H9 (cell line): ENCODE data around the gene TEX2. TPM values are rescaled to one million over a fixed set of nuclear protein-coding genes. Genes with fewer than 3 reads are reported as not detected.

Source experiments
- DNase-seq: peaks from one replicate; pipeline ENCODE4 v3.0.0-alpha.2; 2017
- H2AFZ ChIP-seq: one replicate; pipeline ENCODE4 v1.6.1; 2013; ENCODE audit warnings: mild to moderate bottlenecking, low read length, control low read depth, moderate library complexity
- H2AK5ac ChIP-seq: 2 replicates; pipeline ENCODE4 v1.6.1; 2013; ENCODE audit warnings: low read length, control low read depth, mixed read lengths; ENCODE audit not compliant: insufficient read length
- H2BK120ac ChIP-seq: one replicate; pipeline ENCODE4 v1.6.1; 2013; ENCODE audit warnings: low read depth, mild to moderate bottlenecking, low read length, control low read depth, inconsistent platforms; ENCODE audit not compliant: poor library complexity, severe bottlenecking
- H2BK12ac ChIP-seq: 2 replicates; pipeline ENCODE4 v1.6.1; 2013; ENCODE audit warnings: low read length, control low read depth, mixed read lengths, low read depth; ENCODE audit not compliant: insufficient read length
- H2BK15ac ChIP-seq: 2 replicates; pipeline ENCODE4 v1.6.1; 2013; ENCODE audit warnings: low read depth, low read length, control low read depth
- H2BK20ac ChIP-seq: one replicate; pipeline ENCODE4 v1.6.1; 2013; ENCODE audit warnings: low read depth, mild to moderate bottlenecking, low read length, control low read depth, inconsistent platforms; ENCODE audit not compliant: poor library complexity, severe bottlenecking
- H2BK5ac ChIP-seq: 2 replicates; pipeline ENCODE4 v1.6.1; 2013; ENCODE audit warnings: low read length, control low read depth, mixed read lengths; ENCODE audit not compliant: insufficient read length
- H3K14ac ChIP-seq: 2 replicates; pipeline ENCODE4 v1.6.1; 2013; ENCODE audit warnings: low read length, control low read depth; ENCODE audit not compliant: insufficient read depth
- H3K18ac ChIP-seq: 2 replicates; pipeline ENCODE4 v1.6.1; 2013; ENCODE audit warnings: low read depth, mild to moderate bottlenecking, mixed read lengths, low read length, control low read depth; ENCODE audit not compliant: insufficient read length
- H3K23ac ChIP-seq: 2 replicates; pipeline ENCODE4 v1.6.1; 2013; ENCODE audit warnings: low read length, control low read depth, mixed read lengths, low read depth; ENCODE audit not compliant: insufficient read length
- H3K23me2 ChIP-seq: 2 replicates; pipeline ENCODE4 v1.6.1; 2013; ENCODE audit warnings: low read depth, mild to moderate bottlenecking, mixed read lengths, low read length, control low read depth; ENCODE audit not compliant: insufficient read length, poor library complexity, severe bottlenecking
- H3K27ac ChIP-seq: 2 replicates; pipeline ENCODE4 v1.5.1; 2013; ENCODE audit warnings: low read length, control low read depth, mixed read lengths, low read depth; ENCODE audit not compliant: insufficient read length
- H3K27me3 ChIP-seq: 2 replicates; pipeline ENCODE4 v1.6.1; 2013; ENCODE audit warnings: low read length, control low read depth, inconsistent platforms; ENCODE audit not compliant: insufficient read depth
- H3K4ac ChIP-seq: 2 replicates; pipeline ENCODE4 v1.6.1; 2013; ENCODE audit warnings: low read depth, mild to moderate bottlenecking, control low read depth, inconsistent platforms, low read length, moderate library complexity
- H3K4me1 ChIP-seq: 2 replicates; pipeline ENCODE4 v1.6.1; 2013; ENCODE audit warnings: low read length, control low read depth, inconsistent platforms; ENCODE audit not compliant: insufficient read depth
- H3K4me2 ChIP-seq: 2 replicates; pipeline ENCODE4 v1.6.1; 2013; ENCODE audit warnings: low read length, control low read depth, mixed read lengths; ENCODE audit not compliant: insufficient read length, insufficient read depth
- H3K56ac ChIP-seq: 2 replicates; pipeline ENCODE4 v1.6.1; 2013; ENCODE audit warnings: low read depth, mild to moderate bottlenecking, mixed read lengths, low read length, control low read depth; ENCODE audit not compliant: insufficient read length
- H3K79me1 ChIP-seq: 2 replicates; pipeline ENCODE4 v1.6.1; 2013; ENCODE audit warnings: low read depth, mild to moderate bottlenecking, moderate library complexity, low read length, control low read depth, inconsistent platforms; ENCODE audit not compliant: insufficient read depth, poor library complexity, severe bottlenecking
- H3K79me2 ChIP-seq: 2 replicates; pipeline ENCODE4 v1.6.1; 2013; ENCODE audit warnings: low read length, control low read depth, inconsistent platforms; ENCODE audit not compliant: insufficient read depth
- H3K9ac ChIP-seq: 2 replicates; pipeline ENCODE4 v1.6.1; 2013; ENCODE audit warnings: low read length, control low read depth, mixed read lengths; ENCODE audit not compliant: insufficient read length; ENCODE audit errors: extremely low read depth
- H3K9me3 ChIP-seq: one replicate; pipeline ENCODE4 v1.6.1; 2013; ENCODE audit warnings: low read depth, low read length, inconsistent platforms; ENCODE audit not compliant: control insufficient read depth
- H3T11ph ChIP-seq: one replicate; pipeline ENCODE4 v1.6.1; 2013; ENCODE audit warnings: mild to moderate bottlenecking, low read length, control low read depth, inconsistent platforms
- H4K20me1 ChIP-seq: one replicate; pipeline ENCODE4 v1.6.1; 2013; ENCODE audit not compliant: control insufficient read depth, insufficient read length, insufficient read depth
- H4K5ac ChIP-seq: 2 replicates; pipeline ENCODE4 v1.6.1; 2013; ENCODE audit warnings: low read depth, mild to moderate bottlenecking, mixed read lengths, low read length, control low read depth; ENCODE audit not compliant: insufficient read length
- H4K8ac ChIP-seq: replicated peaks from 2 replicates; pipeline ENCODE4 v1.6.1; 2013; ENCODE audit warnings: low read length, control low read depth, mixed read lengths, low read depth; ENCODE audit not compliant: insufficient read length
- H4K91ac ChIP-seq: 2 replicates; pipeline ENCODE4 v1.6.1; 2013; ENCODE audit warnings: low read depth, mild to moderate bottlenecking, moderate library complexity, mixed read lengths, low read length, control low read depth; ENCODE audit not compliant: insufficient read length
- H3K27ac Mint-ChIP-seq, 3 experiments: 2 replicates in 2 of 3; 3 replicates in 1 of 3; pipeline ENCODE4 v1.8.0; 2020 to 2021; ENCODE audit warnings: mixed read lengths in 3 of 3, mild to moderate bottlenecking in 1 of 3, moderate library complexity in 1 of 3
- H3K27me3 Mint-ChIP-seq: 2 replicates; pipeline ENCODE4 v1.8.0; 2021; ENCODE audit warnings: low read depth, mild to moderate bottlenecking, moderate library complexity, mixed read lengths
- H3K36me3 Mint-ChIP-seq, 3 experiments: 2 replicates in 2 of 3; 3 replicates in 1 of 3; pipeline ENCODE4 v1.8.0; 2020 to 2021; ENCODE audit warnings: low read depth in 3 of 3, mixed read lengths in 3 of 3; ENCODE audit not compliant: insufficient read depth in 1 of 3
- H3K4me1 Mint-ChIP-seq, 2 experiments: 2 replicates each; pipeline ENCODE4 v1.8.0; 2020; ENCODE audit warnings: mixed read lengths in 2 of 2
- H3K4me3 Mint-ChIP-seq, 2 experiments: 2 replicates in 1 of 2; 3 replicates in 1 of 2; pipeline ENCODE4 v1.8.0; 2020 to 2021; ENCODE audit warnings: mild to moderate bottlenecking in 2 of 2, mixed read lengths in 2 of 2, moderate library complexity in 1 of 2
- H3K9me3 Mint-ChIP-seq, 2 experiments: 2 replicates in 1 of 2; 3 replicates in 1 of 2; pipeline ENCODE4 v1.8.0; 2020; ENCODE audit warnings: mild to moderate bottlenecking in 2 of 2, mixed read lengths in 2 of 2, moderate library complexity in 1 of 2
- total RNA-seq: library from RNA; stranded (reverse); gene quantifications from 2 replicates; pipeline ENCODE4 v1.2.1, GENCODE V29; 2021
- TF ChIP-seq, protein P1 (sequence below): fragments of 200-600 bp; sonication (generic); conservative IDR thresholded peaks from 3 replicates; pipeline ENCODE4 v1.8.0; 2021; ENCODE audit warnings: antibody characterized with exemption, mild to moderate bottlenecking

TEX2 gene
- total RNA-seq, 1 experiment from 2014 or later: 12.2 TPM

DNA sequence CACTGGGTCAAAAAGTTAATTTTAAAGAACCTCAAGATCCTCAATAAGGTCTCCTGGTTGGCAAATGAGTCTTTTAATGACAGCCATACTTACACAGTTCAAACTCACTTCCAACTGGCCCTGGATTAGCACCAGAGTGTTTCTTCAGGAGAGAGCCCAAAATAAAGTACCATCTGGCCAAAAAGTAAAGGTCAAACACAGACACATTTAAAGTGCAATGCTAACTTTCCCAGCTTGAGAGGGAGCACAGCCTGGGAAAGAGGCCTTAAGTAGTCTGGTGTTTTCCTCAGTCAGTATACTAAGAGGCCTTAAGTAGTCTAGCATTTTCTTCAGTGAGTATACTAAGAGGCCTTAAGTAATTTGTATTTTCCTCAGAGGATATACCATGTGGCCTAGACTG lies 86.5 kb downstream of the TEX2 start:
- Mint-ChIP-seq H3K27ac (no peak overlapping the region), H3K36me3 (peaks cover 4 to 16% (median 7%) of the 10 kb centered on the region in 3 experiments; a peak in 4 of 7 replicates), H3K27me3 (no peaks in the 10 kb centered on the region), H3K4me1 (peaks cover 0 to 3% of the 10 kb centered on the region in 2 experiments; a peak in 1 of 4 replicates), H3K4me3 (no peak overlapping the region), H3K9me3 (no peaks in the 10 kb centered on the region; a peak in 1 of 5 replicates)
- H3K9ac ChIP-seq: no peak overlapping the region
- no peak overlapping the region for H3K14ac ChIP-seq
- no peak overlapping the region for H2BK5ac ChIP-seq
- no peak overlapping the region for H2AK5ac ChIP-seq
- no peak overlapping the region for H3T11ph ChIP-seq
- no peak overlapping the region for H2BK120ac ChIP-seq
- no peak overlapping the region for H3K18ac ChIP-seq
- H3K23ac ChIP-seq: no peak overlapping the region
- no peaks in the 10 kb centered on the region for H3K9me3 ChIP-seq
- H3K4ac ChIP-seq: no peak overlapping the region
- no peak overlapping the region for H2BK20ac ChIP-seq
- no peak overlapping the region for H2BK12ac ChIP-seq
- no peak for DNase-seq
- H4K8ac ChIP-seq: no peak overlapping the region
- no peak overlapping the region for H4K91ac ChIP-seq
- H3K4me2 ChIP-seq: no peak overlapping the region
- H3K27ac ChIP-seq: no peak overlapping the region
- no peak overlapping the region for H3K56ac ChIP-seq
- no peak overlapping the region for H4K5ac ChIP-seq
- no peak overlapping the region for H2BK15ac ChIP-seq
- H4K20me1 ChIP-seq: no peaks in the 10 kb centered on the region
- H3K23me2 ChIP-seq: no peaks in the 10 kb centered on the region
- no peaks in the 10 kb centered on the region for H3K79me1 ChIP-seq
- no peak overlapping the region for H2AFZ ChIP-seq
- no peaks in the 10 kb centered on the region for H3K27me3 ChIP-seq
- H3K79me2 ChIP-seq: no peaks in the 10 kb centered on the region
- no peaks in the 10 kb centered on the region for H3K4me1 ChIP-seq
- TF ChIP-seq, protein P1, sequence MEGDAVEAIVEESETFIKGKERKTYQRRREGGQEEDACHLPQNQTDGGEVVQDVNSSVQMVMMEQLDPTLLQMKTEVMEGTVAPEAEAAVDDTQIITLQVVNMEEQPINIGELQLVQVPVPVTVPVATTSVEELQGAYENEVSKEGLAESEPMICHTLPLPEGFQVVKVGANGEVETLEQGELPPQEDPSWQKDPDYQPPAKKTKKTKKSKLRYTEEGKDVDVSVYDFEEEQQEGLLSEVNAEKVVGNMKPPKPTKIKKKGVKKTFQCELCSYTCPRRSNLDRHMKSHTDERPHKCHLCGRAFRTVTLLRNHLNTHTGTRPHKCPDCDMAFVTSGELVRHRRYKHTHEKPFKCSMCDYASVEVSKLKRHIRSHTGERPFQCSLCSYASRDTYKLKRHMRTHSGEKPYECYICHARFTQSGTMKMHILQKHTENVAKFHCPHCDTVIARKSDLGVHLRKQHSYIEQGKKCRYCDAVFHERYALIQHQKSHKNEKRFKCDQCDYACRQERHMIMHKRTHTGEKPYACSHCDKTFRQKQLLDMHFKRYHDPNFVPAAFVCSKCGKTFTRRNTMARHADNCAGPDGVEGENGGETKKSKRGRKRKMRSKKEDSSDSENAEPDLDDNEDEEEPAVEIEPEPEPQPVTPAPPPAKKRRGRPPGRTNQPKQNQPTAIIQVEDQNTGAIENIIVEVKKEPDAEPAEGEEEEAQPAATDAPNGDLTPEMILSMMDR: no peak
